AG09309 (cell line): ENCODE data around the gene S100A11.
"Not testable (repeated sequence)": the region's sequence is repeated elsewhere in the genome, so short reads cannot be mapped to it uniquely, and the experiment has no call there.

Experiments used
- DNase-seq: peaks from one replicate; pipeline ENCODE4 v3.0.0-alpha.2; 2010; ENCODE audit warnings: low read depth
- H3K4me3 ChIP-seq: 2 replicates; pipeline ENCODE4 v1.5.1; 2011; ENCODE audit warnings: mild to moderate bottlenecking, low read depth, low read length, moderate library complexity; ENCODE audit not compliant: control insufficient read depth
- TF ChIP-seq, protein P1 (sequence below): IDR thresholded peaks from 2 replicates; pipeline ENCODE4 v1.5.1; 2011; ENCODE audit warnings: mild to moderate bottlenecking, low read depth, low read length, inconsistent platforms; ENCODE audit not compliant: insufficient read depth, control insufficient read depth; ENCODE audit errors: missing control alignments

S100A11 gene

DNA sequence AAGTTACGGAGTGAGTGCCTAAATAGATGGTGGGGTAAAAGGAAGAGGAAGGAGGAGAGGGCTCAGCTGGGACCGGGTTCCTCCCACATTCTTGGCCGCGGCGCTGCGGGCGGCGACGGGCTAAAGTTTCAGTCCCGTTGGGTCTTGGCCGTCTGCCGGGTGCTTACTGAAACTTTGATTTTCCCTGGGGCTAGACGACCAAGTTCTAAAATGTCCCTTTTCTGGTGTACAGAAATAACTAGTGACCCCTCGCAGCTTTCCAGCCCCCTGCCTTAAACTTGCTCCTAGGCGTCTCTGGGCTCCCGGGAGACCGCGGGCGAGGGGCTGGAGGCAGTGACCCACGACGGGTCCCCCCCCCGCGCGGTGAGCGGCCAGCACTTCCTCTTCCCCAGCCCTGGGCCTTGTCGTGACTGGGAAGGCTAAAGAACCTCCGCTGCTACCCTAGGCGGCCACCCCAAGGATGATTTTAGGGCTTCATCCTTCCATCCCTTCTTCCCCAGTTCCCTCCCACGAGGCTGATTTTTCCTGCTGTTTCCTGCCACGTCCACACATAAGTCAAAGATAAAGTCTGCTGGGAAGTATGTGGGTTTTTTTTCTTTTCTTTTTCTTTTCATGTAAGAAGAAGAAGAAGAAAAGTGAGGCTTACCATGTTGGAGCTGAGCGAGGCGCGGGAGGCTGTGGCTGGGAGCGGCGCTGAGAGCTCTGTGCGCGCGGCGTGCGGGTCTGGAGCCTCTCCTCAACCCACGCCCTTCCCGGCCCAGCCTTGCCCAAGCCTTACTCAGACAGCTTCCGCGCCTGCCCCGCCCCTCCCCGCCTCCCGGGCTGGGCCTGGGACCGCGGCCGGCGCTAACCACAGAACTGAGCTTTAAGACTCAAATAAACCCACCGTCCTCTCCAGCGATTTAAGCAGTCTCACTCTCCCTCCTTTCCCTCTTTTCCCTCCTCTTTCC lies at the start of gene S100A11:
S100A11 (minus strand) TSS at position 738 of the 950 bp plus-strand sequence; CDS start at position 649, 89 bp downstream.
- no peak for DNase-seq
- TF ChIP-seq, protein P1, sequence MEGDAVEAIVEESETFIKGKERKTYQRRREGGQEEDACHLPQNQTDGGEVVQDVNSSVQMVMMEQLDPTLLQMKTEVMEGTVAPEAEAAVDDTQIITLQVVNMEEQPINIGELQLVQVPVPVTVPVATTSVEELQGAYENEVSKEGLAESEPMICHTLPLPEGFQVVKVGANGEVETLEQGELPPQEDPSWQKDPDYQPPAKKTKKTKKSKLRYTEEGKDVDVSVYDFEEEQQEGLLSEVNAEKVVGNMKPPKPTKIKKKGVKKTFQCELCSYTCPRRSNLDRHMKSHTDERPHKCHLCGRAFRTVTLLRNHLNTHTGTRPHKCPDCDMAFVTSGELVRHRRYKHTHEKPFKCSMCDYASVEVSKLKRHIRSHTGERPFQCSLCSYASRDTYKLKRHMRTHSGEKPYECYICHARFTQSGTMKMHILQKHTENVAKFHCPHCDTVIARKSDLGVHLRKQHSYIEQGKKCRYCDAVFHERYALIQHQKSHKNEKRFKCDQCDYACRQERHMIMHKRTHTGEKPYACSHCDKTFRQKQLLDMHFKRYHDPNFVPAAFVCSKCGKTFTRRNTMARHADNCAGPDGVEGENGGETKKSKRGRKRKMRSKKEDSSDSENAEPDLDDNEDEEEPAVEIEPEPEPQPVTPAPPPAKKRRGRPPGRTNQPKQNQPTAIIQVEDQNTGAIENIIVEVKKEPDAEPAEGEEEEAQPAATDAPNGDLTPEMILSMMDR, result peak; percentile 3
- H3K4me3 ChIP-seq, result peak within 1 kb of the TSS; percentile 87

DNA sequence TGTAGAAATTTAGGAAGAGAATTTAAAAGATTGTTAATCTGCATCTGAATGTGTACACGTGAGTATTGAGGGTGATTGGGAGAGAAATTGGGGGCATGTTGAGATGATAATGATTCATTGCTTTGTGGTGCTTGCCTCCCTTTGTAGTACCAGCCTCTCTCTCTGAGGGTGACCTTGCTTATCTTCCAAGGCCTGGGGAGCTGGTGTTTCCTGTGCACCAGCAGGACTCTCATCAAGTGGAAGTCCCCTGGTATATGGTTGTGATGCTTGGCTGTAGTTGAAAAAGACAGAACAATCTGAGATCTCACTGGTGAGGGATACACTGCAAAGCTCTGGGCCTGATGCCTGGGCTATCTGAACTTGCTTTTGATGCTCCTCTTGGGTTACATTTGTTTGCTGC lies 48.0 kb upstream of the S100A11 start:
- no peak overlapping the region for H3K4me3 ChIP-seq
- TF ChIP-seq, protein P1, result no peak
- DNase-seq, result no peak

DNA sequence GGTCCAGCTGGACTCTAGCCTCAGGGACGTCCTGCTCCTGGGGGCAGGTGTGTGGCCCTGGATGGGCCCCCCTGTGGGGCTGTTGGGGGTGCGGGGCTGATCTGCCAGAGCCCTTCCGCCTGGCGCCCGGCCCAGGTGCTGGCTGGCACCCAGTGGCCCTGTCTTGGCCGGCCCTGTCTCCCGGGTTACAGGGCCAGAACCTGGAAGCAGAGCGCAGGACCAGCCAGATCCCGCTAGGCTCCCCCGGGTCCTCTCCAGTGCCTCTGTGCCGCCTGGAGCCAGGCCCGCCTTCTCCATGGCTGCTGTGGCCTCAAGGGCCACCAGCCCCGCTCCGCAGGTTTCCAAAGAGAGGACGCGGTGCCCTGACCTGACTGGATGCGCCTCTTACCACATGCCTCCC lies 44.2 kb upstream of the S100A11 start:
- DNase-seq, result not testable (repeated sequence)

DNA sequence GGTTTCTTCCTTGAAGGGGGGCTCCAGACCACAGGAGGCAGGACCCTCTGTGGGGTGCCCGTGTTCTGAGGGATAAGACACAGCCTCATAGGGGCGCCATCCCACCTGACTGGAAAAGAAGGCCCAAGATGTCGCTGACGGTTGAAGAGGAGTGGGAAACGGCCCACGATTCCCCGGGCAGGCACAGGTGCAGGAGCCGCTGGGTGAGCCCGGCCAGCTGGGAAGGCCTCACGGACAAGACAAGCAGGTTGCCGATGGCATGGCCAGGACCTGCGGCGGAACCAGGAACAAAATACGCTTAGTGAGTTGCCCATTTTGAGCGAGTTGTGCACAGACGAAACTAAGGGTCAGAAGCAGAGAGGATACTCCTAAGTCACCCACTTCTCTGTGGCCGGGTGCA lies 43.7 kb upstream of the S100A11 start:
- DNase-seq, H3K4me3 ChIP-seq: not testable (repeated sequence)

More for the DNA sequence above, 44.2 kb upstream of the S100A11 start:
- not testable (repeated sequence) for H3K4me3 ChIP-seq

DNA sequence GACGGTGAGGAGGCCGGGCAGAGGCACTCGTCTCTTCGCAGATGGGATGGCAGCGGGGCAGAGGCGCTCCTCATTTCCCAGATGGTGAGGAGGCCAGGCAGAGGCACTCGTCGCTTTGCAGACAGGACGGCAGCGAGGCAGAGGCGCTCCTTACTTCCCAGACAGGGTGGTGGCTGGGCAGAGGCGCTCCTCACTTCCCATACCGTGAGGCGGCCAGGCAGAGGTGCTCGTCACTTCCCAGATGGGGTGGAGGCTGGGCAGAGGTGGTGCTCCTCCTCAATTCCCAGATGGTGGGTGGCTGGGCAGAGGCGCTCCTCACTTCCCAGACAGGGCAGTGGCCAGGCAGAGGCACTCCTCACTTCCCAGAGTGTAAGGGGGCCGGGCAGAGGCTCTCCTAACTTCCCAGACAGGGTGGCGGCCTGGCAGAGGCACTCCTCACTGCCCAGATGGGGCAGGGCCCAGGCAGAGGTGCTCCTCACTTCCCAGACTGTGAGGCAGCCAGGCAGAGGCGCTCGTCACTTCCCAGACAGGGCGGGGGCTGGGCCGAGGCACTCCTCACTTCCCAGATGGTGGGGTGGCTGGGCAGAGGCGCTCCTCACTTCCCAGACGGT lies 42.1 kb upstream of the S100A11 start:
- TF ChIP-seq, protein P1, result no peak
- no peak for DNase-seq

DNA sequence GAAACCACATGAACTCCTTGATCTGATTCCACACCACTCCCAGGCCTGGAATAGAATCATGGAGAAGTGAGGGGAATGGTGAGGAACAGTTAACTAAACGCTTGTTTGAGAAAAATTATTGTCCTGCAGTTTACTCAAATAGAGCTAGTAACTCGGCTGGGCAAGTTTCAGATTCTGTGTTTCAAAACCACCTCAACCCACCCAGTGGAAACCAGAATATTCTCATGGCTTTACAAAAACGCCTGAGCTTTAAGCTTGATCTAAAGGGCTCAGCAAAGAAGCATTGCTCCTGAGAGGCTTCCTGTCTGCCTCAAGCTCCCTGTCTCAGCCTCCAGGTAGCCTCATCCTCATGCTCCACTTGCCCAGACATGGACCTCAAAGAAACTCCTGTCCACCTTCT lies 35.5 kb upstream of the S100A11 start:
- TF ChIP-seq, protein P1, result no peak

More for the DNA sequence above, 42.1 kb upstream of the S100A11 start:
- H3K4me3 ChIP-seq, result no peak overlapping the region

DNA sequence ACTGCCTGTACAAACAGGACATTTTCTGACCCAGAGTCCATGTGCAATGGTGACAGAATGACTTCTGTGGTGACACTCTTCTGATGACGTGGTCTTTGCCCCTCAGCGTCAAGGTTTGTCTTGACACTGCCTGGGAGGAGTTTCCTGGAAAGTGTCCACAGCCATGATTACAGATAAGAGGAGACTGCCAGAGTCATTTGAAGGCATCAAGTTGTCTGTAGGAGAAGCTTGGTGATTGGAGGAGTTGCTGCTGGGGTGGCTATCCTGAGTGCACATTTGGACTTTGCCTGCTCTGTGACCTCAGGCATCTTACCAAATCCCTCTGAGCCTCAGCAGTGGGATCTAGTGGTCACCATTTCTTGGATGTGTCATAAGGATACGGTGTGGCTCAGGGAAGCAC lies 34.3 kb upstream of the S100A11 start:
- no peak for DNase-seq
- H3K4me3 ChIP-seq, result no peak overlapping the region
- TF ChIP-seq, protein P1, result no peak

More for the DNA sequence above, 35.5 kb upstream of the S100A11 start:
- no peak overlapping the region for H3K4me3 ChIP-seq
- no peak for DNase-seq

DNA sequence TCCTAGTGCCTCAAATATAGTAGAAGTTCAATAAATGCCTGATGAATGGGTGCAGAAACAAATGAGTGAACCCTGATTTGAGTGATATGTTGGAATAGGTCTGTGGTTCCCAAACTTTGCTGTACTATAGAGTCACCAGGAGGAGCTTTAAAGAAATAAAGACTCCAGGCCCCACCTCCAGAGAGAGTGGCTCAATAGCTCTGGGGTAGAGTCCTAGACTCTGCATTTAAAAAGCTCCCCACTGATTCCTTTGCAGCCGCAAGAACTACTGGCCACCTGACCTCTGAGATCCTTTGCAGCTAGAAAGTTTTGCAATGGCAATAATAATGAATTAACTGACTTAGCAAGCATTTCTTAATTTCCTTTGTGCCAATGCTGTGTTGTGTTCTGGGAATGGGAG lies 31.1 kb upstream of the S100A11 start:
- H3K4me3 ChIP-seq, result no peak overlapping the region
- DNase-seq, result no peak
- TF ChIP-seq, protein P1, result no peak
